Upper lobe of right lung (tissue), 1 donor: ENCODE data around the gene MEGF6. TPM values are rescaled to one million over a fixed set of nuclear protein-coding genes. Genes with fewer than 3 reads are reported as not detected.

Source experiments
- ATAC-seq: fragments of 200-7000 bp; cut with Tn5 transposase; one replicate; pipeline ENCODE4 v1.9.1; 2020; ENCODE audit warnings: mild to moderate bottlenecking, moderate library complexity
- DNase-seq: peaks from one replicate; pipeline ENCODE4 v3.0.0-alpha.2; 2020
- H3K27ac ChIP-seq: fragments of 200-600 bp; one replicate; pipeline ENCODE4 v1.8.0; 2022
- H3K27me3 ChIP-seq: fragments of 200-600 bp; one replicate; pipeline ENCODE4 v1.8.0; 2022; ENCODE audit warnings: mild to moderate bottlenecking
- H3K36me3 ChIP-seq: fragments of 200-600 bp; one replicate; pipeline ENCODE4 v1.8.0; 2022
- H3K4me1 ChIP-seq: fragments of 200-600 bp; one replicate; pipeline ENCODE4 v1.8.0; 2022
- H3K4me3 ChIP-seq: fragments of 200-600 bp; one replicate; pipeline ENCODE4 v1.8.0; 2022; ENCODE audit warnings: mild to moderate bottlenecking
- H3K9me3 ChIP-seq: fragments of 200-600 bp; one replicate; pipeline ENCODE4 v1.8.0; 2022
- CTCF ChIP-seq: fragments of 200-600 bp; IDR thresholded peaks from one replicate; pipeline ENCODE4 v1.8.0; 2022; ENCODE audit warnings: antibody characterized with exemption
- intact Hi-C: fragments of 100-400 bp; cut with DNase I; formaldehyde crosslinking; loops from one replicate; pipeline ENCODE4 v1.11.0; 2022
- total RNA-seq: library from RNA; stranded (reverse); fragmentation: NEBNext Ultra II Directional; extraction: Animal tissue kit (Norgen Biotek cat#: 25700); gene quantifications from one replicate; pipeline ENCODE4 v1.2.1, GENCODE V29; 2021
- donor health status: DM: no; HTN: yes; CAD: no; lungs with severe emphysema.

Gene MEGF6
- total RNA-seq, 1 donor from 2014 or later = 96.6 TPM

GRCh38 chr1:3620708-3621107, 9.4 kb upstream of the MEGF6 start:
- Histone ChIP-seq H3K27ac (no peak overlapping the region), H3K4me3 (no peak overlapping the region), H3K36me3 (no peaks in the 10 kb centered on the region), H3K4me1 (peaks cover 21% of the 10 kb centered on the region), H3K9me3 (no peaks in the 10 kb centered on the region), H3K27me3 (no peaks in the 10 kb centered on the region)
- no peak for TF ChIP-seq CTCF
- ATAC-seq = no peak
- no peak for DNase-seq
- intact Hi-C loops = no loop called here

DNA sequence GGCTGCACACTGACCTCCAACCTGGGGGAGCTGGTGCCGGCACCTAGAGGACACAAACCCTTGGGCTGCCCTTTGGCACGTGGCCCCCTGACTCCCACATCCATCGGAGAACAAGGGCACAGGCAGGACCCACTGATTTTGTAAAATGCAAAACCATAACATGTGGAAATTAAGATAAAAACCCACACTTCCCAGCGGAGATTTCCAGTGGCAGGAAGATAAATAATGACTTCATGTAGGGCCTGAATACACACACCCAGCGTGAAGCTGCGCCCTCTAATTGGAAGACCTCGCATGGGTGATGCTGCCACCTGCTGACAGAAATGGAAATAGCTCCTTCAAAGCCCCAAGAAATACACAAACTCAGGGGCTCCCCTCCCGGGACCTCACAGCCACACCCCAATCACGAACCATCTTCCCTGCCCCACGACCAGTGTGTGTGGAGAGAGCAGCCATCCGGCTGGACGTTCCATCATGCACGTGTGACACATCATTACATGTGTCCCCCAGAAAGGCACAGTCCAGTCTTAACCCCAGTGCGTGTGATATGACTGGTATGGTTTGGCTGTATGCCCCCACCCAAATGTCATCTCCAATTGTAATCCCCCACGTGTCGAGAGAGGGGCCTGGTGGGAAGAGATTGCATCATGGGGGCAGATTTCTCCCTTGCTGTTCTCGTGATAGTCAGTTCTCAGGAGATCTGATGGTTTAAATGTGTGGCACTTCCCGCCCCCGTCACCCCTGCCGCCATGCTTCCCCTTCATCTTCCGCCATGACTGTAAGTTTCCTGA, 7.8 kb upstream of the MEGF6 start:
- Histone ChIP-seq H3K36me3 (no peaks in the 10 kb centered on the region), H3K4me3 (no peak overlapping the region), H3K27me3 (no peaks in the 10 kb centered on the region), H3K9me3 (no peaks in the 10 kb centered on the region), H3K27ac (no peak overlapping the region), H3K4me1 (peaks cover 20% of the 10 kb centered on the region)
- peak; percentile 81 for TF ChIP-seq CTCF
- ATAC-seq (peak; percentile 89), DNase-seq (no peak)
- intact Hi-C loops = loop anchor here (2.0 to 5.0 kb wide), 2 partner anchors 52 to 128 kb away; no protein-coding TSS in a partner anchor

GRCh38 chr1:3618531-3618880, 7.2 kb upstream of the MEGF6 start:
- intact Hi-C loops = loop anchor here (2.0 to 5.0 kb wide), 2 partner anchors 51 to 128 kb away; no protein-coding TSS in a partner anchor
- DNase-seq (no peak), ATAC-seq (no peak)
- no peak overlapping the region for H3K27ac ChIP-seq
- no peaks in the 10 kb centered on the region for H3K36me3 ChIP-seq
- no peak for TF ChIP-seq CTCF
- H3K4me3 ChIP-seq = no peak overlapping the region
- H3K9me3 ChIP-seq = no peaks in the 10 kb centered on the region
- H3K4me1 ChIP-seq = peaks cover 22% of the 10 kb centered on the region
- no peaks in the 10 kb centered on the region for H3K27me3 ChIP-seq

DNA sequence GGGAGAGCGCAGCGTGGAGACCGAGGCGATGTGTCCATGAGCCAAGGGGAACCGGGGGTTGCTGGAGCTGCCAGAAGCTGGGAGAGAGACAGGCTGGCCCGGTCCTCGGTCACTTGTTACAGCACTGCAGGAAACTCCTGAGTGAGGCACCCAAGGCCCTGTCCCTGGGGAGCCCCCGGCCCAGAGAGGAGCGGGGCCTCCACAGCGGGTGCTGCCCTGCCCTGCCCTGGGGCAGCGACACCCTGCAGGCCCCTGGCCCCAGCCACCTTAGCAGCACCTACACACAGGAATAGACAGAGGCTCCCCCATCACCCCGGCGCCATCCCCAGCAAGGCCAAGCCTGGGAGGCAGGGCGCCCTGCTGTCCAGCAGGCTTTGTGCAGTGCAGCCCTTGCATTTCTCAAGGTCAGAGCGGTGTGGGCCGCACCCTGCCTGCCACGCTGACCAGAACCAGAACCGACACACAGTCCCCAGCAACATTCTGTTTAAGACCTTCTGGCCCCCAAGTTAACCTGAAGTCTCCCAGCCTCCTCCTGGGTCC, 6.6 kb upstream of the MEGF6 start:
- Histone ChIP-seq H3K4me1 (peaks cover 20% of the 10 kb centered on the region), H3K36me3 (no peaks in the 10 kb centered on the region), H3K27me3 (no peaks in the 10 kb centered on the region), H3K9me3 (no peaks in the 10 kb centered on the region), H3K4me3 (no peak overlapping the region), H3K27ac (no peak overlapping the region)
- DNase-seq (no peak), ATAC-seq (no peak)
- intact Hi-C loops = loop anchor here (2.0 to 5.0 kb wide), 2 partner anchors 51 to 127 kb away; no protein-coding TSS in a partner anchor
- no peak for TF ChIP-seq CTCF

DNA sequence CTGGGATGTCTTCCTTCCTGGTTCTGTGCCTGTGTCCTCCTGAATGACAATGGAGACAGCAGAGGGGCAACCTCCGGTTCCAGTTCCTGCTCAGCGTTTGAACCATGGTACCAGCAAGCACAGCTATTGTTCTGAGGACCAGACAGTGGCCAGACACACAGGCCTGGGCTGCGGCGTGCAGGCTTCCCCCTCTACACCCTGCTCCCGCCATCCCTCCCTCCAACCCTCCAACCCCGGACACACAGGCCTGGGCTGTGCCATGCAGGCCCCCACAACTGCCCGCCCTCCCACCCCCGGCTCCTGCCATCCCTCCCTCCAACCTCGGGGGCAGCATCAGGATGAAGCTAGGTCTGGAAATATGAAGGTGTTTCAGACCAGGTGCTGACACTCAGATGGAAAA, 5.6 kb upstream of the MEGF6 start:
- Histone ChIP-seq H3K27me3 (peaks cover 5% of the 10 kb centered on the region), H3K27ac (no peak overlapping the region), H3K4me1 (peaks cover 23% of the 10 kb centered on the region), H3K36me3 (no peaks in the 10 kb centered on the region), H3K9me3 (no peaks in the 10 kb centered on the region), H3K4me3 (no peak overlapping the region)
- no peak for TF ChIP-seq CTCF
- DNase-seq = no peak
- intact Hi-C loops = loop anchor here (5.0 kb wide), 1 partner anchor 50 kb away; no protein-coding TSS in a partner anchor
- no peak for ATAC-seq
